Spleen (tissue), 11 donors: Measurements from ENCODE around the gene CNTNAP5. TPM values are rescaled to one million over a fixed set of nuclear protein-coding genes. Genes with fewer than 3 reads are reported as not detected.

ENCODE experiments used
- DNase-seq: peaks from one replicate; pipeline ENCODE4 v3.0.0-alpha.2; 2020
- H3K27ac ChIP-seq, 8 donors: fragments of 200-600 bp; sonication (generic) in 7 of 8; 1 replicate in 4 of 8; 2 replicates in 4 of 8; pipeline versions ENCODE4 v1.5.0 to v1.8.0; 2016 to 2021; ENCODE audit warnings: inconsistent platforms in 4 of 8, mild to moderate bottlenecking in 4 of 8, moderate library complexity in 1 of 8
- H3K27me3 ChIP-seq, 7 donors: fragments of 200-600 bp; sonication (generic) in 6 of 7; replicated peaks in 1 of 7; 1 replicate in 4 of 7; 2 replicates in 3 of 7; pipeline versions ENCODE4 v1.5.0 to v1.8.0; 2016 to 2021; ENCODE audit warnings: inconsistent platforms in 3 of 7, mild to moderate bottlenecking in 1 of 7
- H3K36me3 ChIP-seq, 6 donors: fragments of 200-600 bp; sonication (generic) in 5 of 6; 1 replicate in 4 of 6; 2 replicates in 2 of 6; pipeline versions ENCODE4 v1.5.0 to v1.8.0; 2016 to 2021; ENCODE audit warnings: inconsistent platforms in 2 of 6
- H3K4me1 ChIP-seq, 6 donors: fragments of 200-600 bp; sonication (generic) in 5 of 6; 1 replicate in 3 of 6; 2 replicates in 3 of 6; pipeline versions ENCODE4 v1.5.0 to v1.8.0; 2016 to 2021; ENCODE audit warnings: inconsistent platforms in 3 of 6
- H3K4me3 ChIP-seq, 8 donors: fragments of 200-600 bp; sonication (generic) in 7 of 8; 1 replicate in 4 of 8; 2 replicates in 4 of 8; pipeline versions ENCODE4 v1.5.0 to v1.8.0; 2016 to 2021; ENCODE audit warnings: inconsistent platforms in 4 of 8, mild to moderate bottlenecking in 4 of 8, moderate library complexity in 2 of 8
- H3K9me3 ChIP-seq, 8 donors: fragments of 200-600 bp; sonication (generic) in 7 of 8; 1 replicate in 4 of 8; 2 replicates in 4 of 8; pipeline versions ENCODE4 v1.5.0 to v1.8.0; 2016 to 2021; ENCODE audit warnings: inconsistent platforms in 4 of 8
- CTCF ChIP-seq, 11 experiments: fragments of 200-600 bp in 7 of 11; fragments of 450-650 bp in 4 of 11; sonication (generic) in 4 of 11; IDR thresholded peaks in 8 of 11; conservative IDR thresholded peaks in 3 of 11; 1 replicate in 7 of 11; 2 replicates in 4 of 11; pipeline versions ENCODE4 v1.4.0 to v1.8.0; 2016 to 2021; ENCODE audit warnings: antibody characterized with exemption in 11 of 11, inconsistent platforms in 4 of 11, mild to moderate bottlenecking in 1 of 11
- POLR2A ChIP-seq, 3 donors: fragments of 450-650 bp; IDR thresholded peaks; one replicate each; pipeline ENCODE4 v1.5.1; 2017; ENCODE audit warnings: antibody characterized with exemption in 3 of 3, mild to moderate bottlenecking in 1 of 3
- POLR2AphosphoS5 ChIP-seq, 3 donors: sonication (generic); formaldehyde crosslinking; IDR thresholded peaks; one replicate each; pipeline ENCODE4 v1.5.1; 2017; ENCODE audit warnings: antibody characterized with exemption in 3 of 3
- WGBS, 5 donors: extraction: QIAGEN DNeasy Blood & Tissue Kit in 3 of 5; methylation state at CpG; one replicate each; pipeline versions ENCODE4 v1.1.5 to v1.1.7; 2013 to 2018; 5-methylcytosine and 5-hydroxymethylcytosine counted together
- intact Hi-C: fragments of 100-400 bp; cut with DNase I; formaldehyde crosslinking; loops from one replicate; pipeline ENCODE4 v1.15.0; 2023; ENCODE audit warnings: low total_unique reads
- polyA plus RNA-seq, 3 donors: library from polyadenylated mRNA; stranded (reverse); fragments of 200-250 nt; gene quantifications; one replicate each; pipeline ENCODE4 v1.2.1, GENCODE V29; 2013
- total RNA-seq, 7 donors: library from RNA; depleted of rRNA in 3 of 7; stranded (reverse); fragments of >200 nt in 3 of 7; fragmentation: NEBNext Ultra II Directional in 4 of 7; extraction: Animal tissue kit (Norgen Biotek cat#: 25700) in 4 of 7; gene quantifications; one replicate each; pipeline versions ENCODE4 v1.1.0 to v1.2.1, GENCODE V29; 2016 to 2021
- donor health status: healthy with polysubstance abuse.
- donor health status: DM: no; HTN: no; CAD: no; lungs with moderate emphysema.
- donor health status: DM: no; HTN: no; CAD: no.
- donor health status: Bipolar disorder and iron deficiency.
- donor health status: healthy.
- donor health status: DM: no; HTN: no; CAD: no.
- donor health status: DM: yes; HTN: yes; CAD: no.

The CNTNAP5 gene
- total and polyA plus RNA-seq, 10 donors: 0.18 TPM; not detected in 9

- WGBS, 5 donors: 84 to 89% (median 88%) methylated on average over 2 of the region's 2 CpGs
- Histone ChIP-seq H3K4me3 (no peak overlapping the region), H3K36me3 (no peaks in the 10 kb centered on the region), H3K27ac (no peak overlapping the region), H3K9me3 (peaks cover 0 to 12% (median 0%) of the 10 kb centered on the region in 8 donors), H3K27me3 (no peaks in the 10 kb centered on the region), H3K4me1 (no peaks in the 10 kb centered on the region)
- intact Hi-C loops: no loop called here
- no peak for DNase-seq
- no peak for TF ChIP-seq CTCF (IDR thresholded peaks at IDR 0.05 in 8 of 11, conservative IDR thresholded peaks at IDR 0.05 in 3 of 11)
- no peak for TF ChIP-seq POLR2AphosphoS5 (IDR thresholded peaks at IDR 0.05)
- no peak for TF ChIP-seq POLR2A (IDR thresholded peaks at IDR 0.05)
These were observed 561.7 kb downstream of the CNTNAP5 start for GRCh38 chr2:124586835-124587234.

- H3K4me1 ChIP-seq: no peaks in the 10 kb centered on the region
- TF ChIP-seq POLR2A (IDR thresholded peaks at IDR 0.05): no peak
- no peak for TF ChIP-seq POLR2AphosphoS5 (IDR thresholded peaks at IDR 0.05)
- TF ChIP-seq CTCF (IDR thresholded peaks at IDR 0.05 in 8 of 11, conservative IDR thresholded peaks at IDR 0.05 in 3 of 11): no peak
- no peak overlapping the region for H3K27ac ChIP-seq
- H3K4me3 ChIP-seq: no peak overlapping the region
- H3K27me3 ChIP-seq: no peaks in the 10 kb centered on the region
- peaks cover 0 to 12% (median 0%) of the 10 kb centered on the region in 8 donors for H3K9me3 ChIP-seq
- no peak for DNase-seq
- intact Hi-C loops: no loop called here
- no peaks in the 10 kb centered on the region for H3K36me3 ChIP-seq
- WGBS, 5 donors: 84 to 98% (median 90%) methylated on average over 3 of the region's 3 CpGs
These were observed 564.9 kb downstream of the CNTNAP5 start for GRCh38 chr2:124589971-124590370.

GRCh38 chr2:124602759-124603158 lies 577.7 kb downstream of the CNTNAP5 start:
- Histone ChIP-seq H3K27me3 (no peaks in the 10 kb centered on the region), H3K4me1 (no peaks in the 10 kb centered on the region), H3K4me3 (no peak overlapping the region), H3K27ac (no peak overlapping the region), H3K9me3 (peaks cover 0 to 3% (median 0%) of the 10 kb centered on the region in 8 donors), H3K36me3 (no peaks in the 10 kb centered on the region)
- no peak for DNase-seq
- TF ChIP-seq CTCF (IDR thresholded peaks at IDR 0.05 in 8 of 11, conservative IDR thresholded peaks at IDR 0.05 in 3 of 11) (no peak), POLR2AphosphoS5 (IDR thresholded peaks at IDR 0.05) (no peak), POLR2A (IDR thresholded peaks at IDR 0.05) (no peak)
- intact Hi-C loops: no loop called here

GRCh38 chr2:124604940-124605339 lies 579.9 kb downstream of the CNTNAP5 start:
- TF ChIP-seq POLR2AphosphoS5 (IDR thresholded peaks at IDR 0.05) (no peak), CTCF (IDR thresholded peaks at IDR 0.05 in 8 of 11, conservative IDR thresholded peaks at IDR 0.05 in 3 of 11) (no peak), POLR2A (IDR thresholded peaks at IDR 0.05) (no peak)
- Histone ChIP-seq H3K4me1 (no peaks in the 10 kb centered on the region), H3K4me3 (no peak overlapping the region), H3K27ac (no peak overlapping the region), H3K27me3 (no peaks in the 10 kb centered on the region), H3K36me3 (no peaks in the 10 kb centered on the region), H3K9me3 (peaks cover 0 to 6% (median 0%) of the 10 kb centered on the region in 8 donors)
- DNase-seq: no peak
- WGBS, 5 donors: 57 to 83% (median 79%) methylated on average over 2 of the region's 2 CpGs
- intact Hi-C loops: no loop called here
